NT2/D1 (cell line): ENCODE results near the gene SORL1.

Source experiments
- DNase-seq: peaks from one replicate; pipeline ENCODE4 v3.0.0-alpha.2; 2011; ENCODE audit warnings: low read depth, low spot score
- H3K27me3 ChIP-seq: 2 replicates; pipeline ENCODE4 v1.6.0; 2011; ENCODE audit warnings: mild to moderate bottlenecking; ENCODE audit not compliant: insufficient read length, insufficient read depth
- H3K36me3 ChIP-seq: 2 replicates; pipeline ENCODE4 v1.6.1; 2011; ENCODE audit warnings: mild to moderate bottlenecking, low read length, mixed read lengths; ENCODE audit not compliant: insufficient read depth, insufficient read length
- H3K4me1 ChIP-seq: 2 replicates; pipeline ENCODE4 v1.5.1; 2011; ENCODE audit not compliant: insufficient read depth, insufficient read length
- H3K4me3 ChIP-seq: 2 replicates; pipeline ENCODE4 v1.5.1; 2011; ENCODE audit warnings: low read depth; ENCODE audit not compliant: insufficient read length
- H3K9ac ChIP-seq: 2 replicates; pipeline ENCODE4 v1.6.0; 2011; ENCODE audit warnings: low read depth; ENCODE audit not compliant: insufficient read length
- H3K9me3 ChIP-seq: 2 replicates; pipeline ENCODE4 v1.5.1; 2011; ENCODE audit warnings: mild to moderate bottlenecking, low read length; ENCODE audit not compliant: insufficient read depth
- SUZ12 ChIP-seq: IDR thresholded peaks from 2 replicates; pipeline ENCODE4 v1.6.1; 2011; ENCODE audit not compliant: insufficient read length, insufficient read depth; ENCODE audit errors: extremely low read depth
- YY1 ChIP-seq: IDR thresholded peaks from 2 replicates; pipeline ENCODE4 v1.6.1; 2011; ENCODE audit not compliant: insufficient read length, insufficient read depth
- ZNF274 ChIP-seq: IDR thresholded peaks from 2 replicates; pipeline ENCODE4 v1.6.1; 2011; ENCODE audit warnings: mild to moderate bottlenecking, low read depth, low read length

The SORL1 gene

GRCh38 chr11:121535129-121535796 is 83.1 kb downstream of the SORL1 start:
- H3K4me3 ChIP-seq: no peak overlapping the region
- DNase-seq: no peak
- no peaks in the 10 kb centered on the region for H3K27me3 ChIP-seq
- H3K4me1 ChIP-seq: no peaks in the 10 kb centered on the region
- no peak overlapping the region for H3K9ac ChIP-seq
- H3K36me3 ChIP-seq: no peaks in the 10 kb centered on the region
- no peak for TF ChIP-seq SUZ12
- peaks cover 5% of the 10 kb centered on the region; the same call in 1 of the 2 replicates for H3K9me3 ChIP-seq

- no peak for DNase-seq
- Histone ChIP-seq H3K36me3 (no peaks in the 10 kb centered on the region), H3K4me1 (no peaks in the 10 kb centered on the region)
Observed at GRCh38 chr11:121536126-121536525, 84.0 kb downstream of the SORL1 start.

GRCh38 chr11:121538054-121538453 is 85.9 kb downstream of the SORL1 start:
- no peaks in the 10 kb centered on the region for H3K4me1 ChIP-seq
- H3K9ac ChIP-seq: no peak overlapping the region
- TF ChIP-seq SUZ12 (no peak), YY1 (no peak), ZNF274 (no peak)
- no peak overlapping the region for H3K4me3 ChIP-seq
- no peak for DNase-seq
- H3K27me3 ChIP-seq: no peaks in the 10 kb centered on the region
- H3K9me3 ChIP-seq: no peaks in the 10 kb centered on the region
- no peaks in the 10 kb centered on the region for H3K36me3 ChIP-seq

More at GRCh38 chr11:121536126-121536525, 84.0 kb downstream of the SORL1 start:
- Histone ChIP-seq H3K4me3 (no peak overlapping the region), H3K27me3 (no peaks in the 10 kb centered on the region), H3K9ac (no peak overlapping the region), H3K9me3 (no peaks in the 10 kb centered on the region)
- TF ChIP-seq SUZ12: no peak

- H3K27me3 ChIP-seq: no peaks in the 10 kb centered on the region
- no peak overlapping the region for H3K4me3 ChIP-seq
Observed at GRCh38 chr11:121539000-121539399, 86.9 kb downstream of the SORL1 start.

GRCh38 chr11:121540627-121541026 is 88.5 kb downstream of the SORL1 start:
- Histone ChIP-seq H3K4me1 (no peaks in the 10 kb centered on the region), H3K36me3 (peaks cover 9% of the 10 kb centered on the region), H3K4me3 (no peak overlapping the region), H3K9me3 (no peaks in the 10 kb centered on the region), H3K27me3 (no peaks in the 10 kb centered on the region), H3K9ac (no peak overlapping the region)
- TF ChIP-seq ZNF274 (no peak), SUZ12 (no peak), YY1 (no peak)
- no peak for DNase-seq

More at GRCh38 chr11:121539000-121539399, 86.9 kb downstream of the SORL1 start:
- H3K36me3 ChIP-seq: peaks cover 7% of the 10 kb centered on the region
- no peaks in the 10 kb centered on the region for H3K9me3 ChIP-seq
- no peak for DNase-seq
- no peaks in the 10 kb centered on the region for H3K4me1 ChIP-seq
- H3K9ac ChIP-seq: no peak overlapping the region
- no peak for TF ChIP-seq YY1
- no peak for TF ChIP-seq ZNF274
- TF ChIP-seq SUZ12: no peak

GRCh38 chr11:121543836-121544380 is 91.8 kb downstream of the SORL1 start:
- H3K4me3 ChIP-seq: no peak overlapping the region
- no peak overlapping the region for H3K9ac ChIP-seq
- TF ChIP-seq YY1 (no peak), SUZ12 (no peak), ZNF274 (no peak)
- no peaks in the 10 kb centered on the region for H3K4me1 ChIP-seq
- no peak for DNase-seq
- H3K36me3 ChIP-seq: peaks cover 9% of the 10 kb centered on the region
- H3K9me3 ChIP-seq: no peaks in the 10 kb centered on the region
- no peaks in the 10 kb centered on the region for H3K27me3 ChIP-seq

GRCh38 chr11:121544956-121545355 is 92.8 kb downstream of the SORL1 start:
- Histone ChIP-seq H3K9ac (no peak overlapping the region), H3K4me1 (no peaks in the 10 kb centered on the region), H3K36me3 (peaks cover 9% of the 10 kb centered on the region), H3K27me3 (no peaks in the 10 kb centered on the region), H3K9me3 (no peaks in the 10 kb centered on the region), H3K4me3 (no peak overlapping the region)
- TF ChIP-seq SUZ12: no peak
- no peak for TF ChIP-seq YY1
- TF ChIP-seq ZNF274: no peak
- no peak for DNase-seq

GRCh38 chr11:121547574-121547973 is 95.5 kb downstream of the SORL1 start:
- peaks cover 13% of the 10 kb centered on the region for H3K36me3 ChIP-seq
- H3K4me1 ChIP-seq: no peaks in the 10 kb centered on the region
- H3K4me3 ChIP-seq: no peak overlapping the region
- TF ChIP-seq ZNF274 (no peak), YY1 (no peak), SUZ12 (no peak)
- no peak for DNase-seq
- H3K9me3 ChIP-seq: no peaks in the 10 kb centered on the region
- no peaks in the 10 kb centered on the region for H3K27me3 ChIP-seq
- H3K9ac ChIP-seq: no peak overlapping the region
